Liver (tissue), 9 donors: ENCODE data around the gene SOHLH1. TPM values are rescaled to one million over a fixed set of nuclear protein-coding genes. Genes with fewer than 3 reads are reported as not detected.
"Not testable (repeated sequence)": the region's sequence is repeated elsewhere in the genome, so short reads cannot be mapped to it uniquely, and the experiment has no call there.

Experiments used
- DNase-seq: peaks from one replicate; pipeline ENCODE4 v3.0.0-alpha.2; 2017; ENCODE audit warnings: low spot score
- H3K27ac ChIP-seq, 2 donors: one replicate each; pipeline ENCODE4 v1.7.0; 2013; ENCODE audit warnings: inconsistent platforms in 2 of 2, low read length in 2 of 2, control low read depth in 1 of 2, low read depth in 1 of 2, mild to moderate bottlenecking in 1 of 2
- H3K27me3 ChIP-seq, 4 donors: one replicate each; pipeline versions ENCODE4 v1.6.1 to v1.7.0; 2013; ENCODE audit warnings: low read length in 3 of 4, inconsistent platforms in 1 of 4, mild to moderate bottlenecking in 1 of 4, moderate library complexity in 1 of 4; ENCODE audit not compliant: control insufficient read depth in 4 of 4, insufficient read depth in 4 of 4
- H3K36me3 ChIP-seq, 4 donors: one replicate each; pipeline versions ENCODE4 v1.6.1 to v1.7.0; 2013; ENCODE audit warnings: low read length in 3 of 4, mild to moderate bottlenecking in 3 of 4, low read depth in 1 of 4, moderate library complexity in 1 of 4; ENCODE audit not compliant: control insufficient read depth in 4 of 4, insufficient read depth in 3 of 4
- H3K4me1 ChIP-seq, 4 donors: one replicate each; pipeline versions ENCODE4 v1.6.1 to v1.7.0; 2013; ENCODE audit warnings: low read length in 3 of 4, mild to moderate bottlenecking in 3 of 4, moderate library complexity in 1 of 4; ENCODE audit not compliant: control insufficient read depth in 4 of 4, insufficient read depth in 4 of 4
- H3K4me3 ChIP-seq, 3 donors: one replicate each; pipeline versions ENCODE4 v1.6.1 to v1.7.0; 2013; ENCODE audit warnings: low read length in 3 of 3, control low read depth in 1 of 3, low read depth in 1 of 3, mild to moderate bottlenecking in 1 of 3
- H3K9ac ChIP-seq, 2 donors: one replicate each; pipeline ENCODE4 v1.7.0; 2013; ENCODE audit warnings: low read length in 2 of 2, mild to moderate bottlenecking in 2 of 2, moderate library complexity in 2 of 2, control low read depth in 1 of 2, low read depth in 1 of 2
- H3K9me3 ChIP-seq, 4 donors: one replicate each; pipeline versions ENCODE4 v1.6.1 to v1.7.0; 2013; ENCODE audit warnings: low read length in 3 of 4; ENCODE audit not compliant: control insufficient read depth in 4 of 4
- ATF3 ChIP-seq: IDR thresholded peaks from 2 replicates; pipeline ENCODE4 v1.6.1; 2016; ENCODE audit warnings: antibody characterized with exemption
- CTCF ChIP-seq: fragments of 150-350 bp; IDR thresholded peaks from 2 replicates; pipeline ENCODE4 v1.5.1; 2017; ENCODE audit warnings: improper control_type of control experiment, low read depth, low read length; ENCODE audit not compliant: missing input control
- EGR1 ChIP-seq, 2 donors: IDR thresholded peaks; 2 replicates each; pipeline ENCODE4 v1.6.1; 2016 to 2018; ENCODE audit warnings: antibody characterized with exemption in 2 of 2, low read depth in 2 of 2
- FOXA1 ChIP-seq: IDR thresholded peaks from 2 replicates; pipeline ENCODE4 v1.6.1; 2016; ENCODE audit warnings: antibody characterized with exemption
- FOXA2 ChIP-seq: IDR thresholded peaks from 2 replicates; pipeline ENCODE4 v1.6.1; 2016; ENCODE audit warnings: antibody characterized with exemption
- GABPA ChIP-seq, 2 donors: IDR thresholded peaks in 1 of 2; conservative IDR thresholded peaks in 1 of 2; 2 replicates each; pipeline ENCODE4 v1.6.1; 2016; ENCODE audit warnings: antibody characterized with exemption in 2 of 2, mild to moderate bottlenecking in 1 of 2, moderate library complexity in 1 of 2
- HNF4A ChIP-seq, 2 donors: conservative IDR thresholded peaks; 2 replicates each; pipeline ENCODE4 v1.6.1; 2016; ENCODE audit warnings: antibody characterized with exemption in 2 of 2, mild to moderate bottlenecking in 2 of 2
- HNF4G ChIP-seq: IDR thresholded peaks from 2 replicates; pipeline ENCODE4 v1.6.1; 2016; ENCODE audit warnings: antibody characterized with exemption
- JUND ChIP-seq, 2 donors: IDR thresholded peaks; 2 replicates each; pipeline ENCODE4 v1.6.1; 2016; ENCODE audit warnings: antibody characterized with exemption in 2 of 2
- MAX ChIP-seq: IDR thresholded peaks from 2 replicates; pipeline ENCODE4 v1.6.1; 2016; ENCODE audit warnings: antibody characterized with exemption
- NR2F2 ChIP-seq: IDR thresholded peaks from 2 replicates; pipeline ENCODE4 v1.6.1; 2016; ENCODE audit warnings: antibody characterized with exemption
- RAD21 ChIP-seq, 2 donors: IDR thresholded peaks; 2 replicates each; pipeline ENCODE4 v1.6.1; 2016; ENCODE audit warnings: antibody characterized with exemption in 2 of 2, mild to moderate bottlenecking in 2 of 2
- REST ChIP-seq: IDR thresholded peaks from 2 replicates; pipeline ENCODE4 v1.6.1; 2016; ENCODE audit warnings: antibody characterized with exemption, mild to moderate bottlenecking
- RXRA ChIP-seq, 2 donors: IDR thresholded peaks; 2 replicates each; pipeline ENCODE4 v1.6.1; 2017 to 2018; ENCODE audit warnings: antibody characterized with exemption in 2 of 2, mild to moderate bottlenecking in 1 of 2
- TAF1 ChIP-seq: conservative IDR thresholded peaks from 2 replicates; pipeline ENCODE4 v1.6.1; 2016; ENCODE audit warnings: antibody characterized with exemption, mild to moderate bottlenecking
- ZBTB33 ChIP-seq: IDR thresholded peaks from 2 replicates; pipeline ENCODE4 v1.6.1; 2016; ENCODE audit warnings: antibody characterized with exemption
- WGBS: extraction: QIAGEN DNeasy Blood & Tissue Kit; methylation state at CpG from one replicate; pipeline ENCODE4 v1.1.7; 2013; 5-methylcytosine and 5-hydroxymethylcytosine counted together
- polyA plus RNA-seq, 2 donors: library from polyadenylated mRNA; stranded (reverse) in 1 of 2; unstranded in 1 of 2; fragments of 200-250 nt in 1 of 2; fragments of >200 nt in 1 of 2; fragmentation: Nextera tagmentation in 1 of 2; extraction: Ambion mirVana in 1 of 2; gene quantifications; one replicate each; pipeline versions ENCODE4 v1.2.1 to v1.2.3, GENCODE V29; 2013 to 2015
- total RNA-seq, 2 donors: library from RNA; depleted of rRNA; stranded (reverse); fragments of >200 nt; gene quantifications; one replicate each; pipeline ENCODE4 v1.2.3, GENCODE V29; 2014
- donor health status: healthy.
- donor health status: healthy.
- donor health status: healthy.
- donor health status: healthy.
- donor health status: healthy.

Gene SOHLH1
- total and polyA plus RNA-seq, 4 donors: not detected

GRCh38 chr9:135676891-135677290 lies 22.4 kb downstream of the SOHLH1 start (continued):
- TF ChIP-seq JUND (IDR thresholded peaks at IDR 0.05) (no peak), ATF3 (no peak), FOXA1 (no peak), GABPA (IDR thresholded peaks at IDR 0.05 in 1 of 2, conservative IDR thresholded peaks at IDR 0.05 in 1 of 2) (no peak)

- Histone ChIP-seq H3K27ac (no peak overlapping the region), H3K36me3 (no peaks in the 10 kb centered on the region), H3K4me1 (no peaks in the 10 kb centered on the region), H3K9me3 (no peaks in the 10 kb centered on the region), H3K27me3 (peaks cover 0 to 2% (median 0%) of the 10 kb centered on the region in 4 donors), H3K4me3 (no peak overlapping the region), H3K9ac (no peak overlapping the region)
- TF ChIP-seq FOXA1 (no peak), RXRA (IDR thresholded peaks at IDR 0.05) (no peak), EGR1 (IDR thresholded peaks at IDR 0.05; ENCODE audit: low read depth in 2 of 2) (no peak), JUND (IDR thresholded peaks at IDR 0.05) (no peak), ZBTB33 (no peak), NR2F2 (no peak), FOXA2 (no peak), MAX (no peak)
- DNase-seq: no peak
- 77% methylated on average over 10 of the region's 10 CpGs for WGBS
Measured at GRCh38 chr9:135674977-135675376, 24.3 kb downstream of the SOHLH1 start.

- H3K27ac ChIP-seq: no peak overlapping the region
- H3K9ac ChIP-seq: no peak overlapping the region
- H3K36me3 ChIP-seq: no peaks in the 10 kb centered on the region
- 90% methylated on average over 8 of the region's 8 CpGs for WGBS
- H3K4me3 ChIP-seq: no peak overlapping the region
- H3K27me3 ChIP-seq: peaks cover 0 to 2% (median 0%) of the 10 kb centered on the region in 4 donors
- DNase-seq: no peak
- TF ChIP-seq EGR1 (IDR thresholded peaks at IDR 0.05; ENCODE audit: low read depth in 2 of 2): no peak
- TF ChIP-seq MAX: no peak
- TF ChIP-seq HNF4A (conservative IDR thresholded peaks at IDR 0.05): no peak
- TF ChIP-seq RXRA (IDR thresholded peaks at IDR 0.05): no peak
- no peak for TF ChIP-seq NR2F2
- TF ChIP-seq JUND (IDR thresholded peaks at IDR 0.05): no peak
- no peak for TF ChIP-seq FOXA1
- TF ChIP-seq TAF1: no peak
- TF ChIP-seq ATF3: no peak
- TF ChIP-seq GABPA (IDR thresholded peaks at IDR 0.05 in 1 of 2, conservative IDR thresholded peaks at IDR 0.05 in 1 of 2): no peak
- no peak for TF ChIP-seq RAD21 (IDR thresholded peaks at IDR 0.05)
- TF ChIP-seq HNF4G: no peak
- no peak for TF ChIP-seq REST
- TF ChIP-seq CTCF: no peak
- no peak for TF ChIP-seq FOXA2
- no peaks in the 10 kb centered on the region for H3K4me1 ChIP-seq
- H3K9me3 ChIP-seq: no peaks in the 10 kb centered on the region
Measured at GRCh38 chr9:135673941-135674340, 25.3 kb downstream of the SOHLH1 start.

GRCh38 chr9:135672786-135673185 lies 26.5 kb downstream of the SOHLH1 start:
- WGBS: 85% methylated on average over 7 of the region's 7 CpGs
- not testable (repeated sequence) for H3K9me3 ChIP-seq, H3K4me3 ChIP-seq, H3K9ac ChIP-seq, H3K36me3 ChIP-seq, DNase-seq, H3K27me3 ChIP-seq, H3K4me1 ChIP-seq, H3K27ac ChIP-seq
